ENCODE measurements around the gene DVL2.
"Not testable (repeated sequence)": the region's sequence is repeated elsewhere in the genome, so short reads cannot be mapped to it uniquely, and the experiment has no call there.

The DVL2 gene

GRCh38 chr17:7196651-7197401 lies 37.5 kb downstream of the DVL2 start:
- DNase-seq (ENCODE audit: low read depth): no peak

GRCh38 chr17:7195971-7196370 lies 38.3 kb downstream of the DVL2 start:
- DNase-seq (ENCODE audit: low read depth): no peak

GRCh38 chr17:7192271-7192937 lies 41.9 kb downstream of the DVL2 start:
- no peak for DNase-seq (ENCODE audit: low read depth)

GRCh38 chr17:7191571-7192270 lies 42.6 kb downstream of the DVL2 start:
- no peak for DNase-seq (ENCODE audit: low read depth)

GRCh38 chr17:7191069-7191468 lies 43.2 kb downstream of the DVL2 start:
- no peak for DNase-seq (ENCODE audit: low read depth)

GRCh38 chr17:7190276-7190917 lies 43.9 kb downstream of the DVL2 start:
- DNase-seq (ENCODE audit: low read depth): no peak

GRCh38 chr17:7186241-7186640 lies 48.1 kb downstream of the DVL2 start:
- no peak for DNase-seq (ENCODE audit: low read depth)

- no peak for DNase-seq (ENCODE audit: low read depth)
Observed at GRCh38 chr17:7184647-7185046, 49.7 kb downstream of the DVL2 start.

- DNase-seq (ENCODE audit: low read depth): no peak
Observed at GRCh38 chr17:7184091-7184488, 50.2 kb downstream of the DVL2 start.

GRCh38 chr17:7183433-7184090 lies 50.8 kb downstream of the DVL2 start:
- no peak for DNase-seq (ENCODE audit: low read depth)

- DNase-seq (ENCODE audit: low read depth): not testable (repeated sequence)
Observed at GRCh38 chr17:7182101-7182500, 52.2 kb downstream of the DVL2 start.

- no peak for DNase-seq (ENCODE audit: low read depth)
Observed at GRCh38 chr17:7179317-7180254, 54.7 kb downstream of the DVL2 start, which contains the start of gene ASGR1. ASGR1 (minus strand) TSS chr17:7179370; CDS start chr17:7178563, 807 bp downstream.

GRCh38 chr17:7178973-7179316 lies 55.4 kb downstream of the DVL2 start:
- DNase-seq (ENCODE audit: low read depth): no peak

- DNase-seq (ENCODE audit: low read depth): no peak
Observed at GRCh38 chr17:7177954-7178477, 56.3 kb downstream of the DVL2 start.

- peak; percentile 42 for DNase-seq (ENCODE audit: low read depth)
Observed at GRCh38 chr17:7177191-7177953, 56.9 kb downstream of the DVL2 start.

- no peak for DNase-seq (ENCODE audit: low read depth)
Observed at GRCh38 chr17:7176841-7177190, 57.5 kb downstream of the DVL2 start.

GRCh38 chr17:7176107-7176840 lies 58.0 kb downstream of the DVL2 start:
- DNase-seq (ENCODE audit: low read depth): no peak

Data from activated gamma-delta T cell treated with anti-CD3 and anti-CD28 coated beads, Interleukin-2, amount 50 U/mL, for 16 hours (primary cell).